Astrocyte (in vitro differentiated cells and primary cell): ENCODE results near the gene DMKN. TPM values are rescaled to one million over a fixed set of nuclear protein-coding genes. Genes with fewer than 3 reads are reported as not detected.

Experiments
- DNase-seq: peaks from one replicate; pipeline ENCODE4 v3.0.0-alpha.2; 2010; ENCODE audit warnings: low read depth
- FAIRE-seq: peaks from 2 replicates; lab custom pipeline; 2011; peaks lifted over from hg19 to GRCh38; lab: Jason Lieb, UNC
- H2AFZ ChIP-seq: 2 replicates; pipeline ENCODE4 v1.6.0; 2012; ENCODE audit warnings: low read depth, low read length, inconsistent platforms
- H3K27ac ChIP-seq: 2 replicates; pipeline ENCODE4 v1.5.1; 2011; ENCODE audit warnings: low read depth, low read length, inconsistent platforms
- H3K27me3 ChIP-seq: 2 replicates; pipeline ENCODE4 v1.6.0; 2011; ENCODE audit warnings: low read length, inconsistent platforms; ENCODE audit not compliant: insufficient read depth
- H3K36me3 ChIP-seq: 2 replicates; pipeline ENCODE4 v1.5.1; 2011; ENCODE audit warnings: low read length, inconsistent platforms; ENCODE audit not compliant: insufficient read depth
- H3K4me1 ChIP-seq: 2 replicates; pipeline ENCODE4 v1.5.1; 2011; ENCODE audit warnings: low read length, inconsistent platforms; ENCODE audit not compliant: insufficient read depth
- H3K4me2 ChIP-seq: 2 replicates; pipeline ENCODE4 v1.6.0; 2012; ENCODE audit warnings: low read length, inconsistent platforms
- H3K4me3 ChIP-seq: 2 replicates; pipeline ENCODE4 v1.5.1; 2011; ENCODE audit warnings: low read depth, mild to moderate bottlenecking, low read length, inconsistent platforms; ENCODE audit not compliant: insufficient read depth
- H3K79me2 ChIP-seq: 2 replicates; pipeline ENCODE4 v1.6.0; 2012; ENCODE audit warnings: mild to moderate bottlenecking, low read length, inconsistent platforms; ENCODE audit not compliant: insufficient read depth
- H3K9ac ChIP-seq: 2 replicates; pipeline ENCODE4 v1.6.0; 2012; ENCODE audit warnings: mild to moderate bottlenecking, low read length, inconsistent platforms
- H3K9me3 ChIP-seq: 2 replicates; pipeline ENCODE4 v1.5.1; 2012; ENCODE audit warnings: low read depth, mild to moderate bottlenecking, low read length, inconsistent platforms; ENCODE audit not compliant: insufficient read depth
- H4K20me1 ChIP-seq: 2 replicates; pipeline ENCODE4 v1.6.0; 2012; ENCODE audit warnings: low read length, inconsistent platforms; ENCODE audit not compliant: insufficient read depth
- H3K27ac Mint-ChIP-seq: one replicate; pipeline ENCODE4 v1.8.0; 2021; ENCODE audit warnings: mild to moderate bottlenecking, mixed read lengths; ENCODE audit not compliant: unreplicated experiment
- H3K27me3 Mint-ChIP-seq: one replicate; pipeline ENCODE4 v1.8.0; 2021; ENCODE audit warnings: low read depth, mixed read lengths; ENCODE audit not compliant: unreplicated experiment
- H3K36me3 Mint-ChIP-seq: one replicate; pipeline ENCODE4 v1.8.0; 2021; ENCODE audit warnings: low read depth, mixed read lengths; ENCODE audit not compliant: unreplicated experiment
- H3K4me1 Mint-ChIP-seq: one replicate; pipeline ENCODE4 v1.8.0; 2021; ENCODE audit warnings: low read depth, mixed read lengths; ENCODE audit not compliant: unreplicated experiment
- H3K4me3 Mint-ChIP-seq: one replicate; pipeline ENCODE4 v1.8.0; 2021; ENCODE audit warnings: mild to moderate bottlenecking, moderate library complexity, mixed read lengths; ENCODE audit not compliant: unreplicated experiment
- H3K9me3 Mint-ChIP-seq: one replicate; pipeline ENCODE4 v1.8.0; 2021; ENCODE audit warnings: mild to moderate bottlenecking, mixed read lengths; ENCODE audit not compliant: unreplicated experiment
- CTCF ChIP-seq: IDR thresholded peaks from 2 replicates; pipeline ENCODE4 v1.5.1; 2011; ENCODE audit warnings: low read depth, mild to moderate bottlenecking, inconsistent platforms, low read length, moderate library complexity; ENCODE audit not compliant: insufficient read depth
- EZH2 ChIP-seq: IDR thresholded peaks from 2 replicates; pipeline ENCODE4 v1.6.1; 2012; ENCODE audit warnings: mild to moderate bottlenecking, low read length, inconsistent platforms; ENCODE audit not compliant: insufficient read depth
- total RNA-seq: library from RNA; stranded (reverse); gene quantifications from 2 replicates; pipeline ENCODE4 v1.2.1, GENCODE V29; 2021

The DMKN gene
- total RNA-seq, 1 donor from 2014 or later, result 56.9 TPM

GRCh38 chr19:35558400-35559280 lies 45.2 kb upstream of the DMKN start:
- Mint-ChIP-seq H3K27ac (no peak overlapping the region), H3K9me3 (no peaks in the 10 kb centered on the region), H3K36me3 (no peaks in the 10 kb centered on the region), H3K27me3 (peaks cover 74% of the 10 kb centered on the region), H3K4me3 (no peak overlapping the region), H3K4me1 (no peaks in the 10 kb centered on the region)
- no peaks in the 10 kb centered on the region for H3K9me3 ChIP-seq
- peaks cover 12% of the 10 kb centered on the region for H3K27me3 ChIP-seq
- no peak overlapping the region for H3K9ac ChIP-seq
- H3K36me3 ChIP-seq, result no peaks in the 10 kb centered on the region
- no peak for TF ChIP-seq CTCF
- no peak for TF ChIP-seq EZH2
- DNase-seq (no peak), FAIRE-seq (no peak)
- H4K20me1 ChIP-seq, result no peaks in the 10 kb centered on the region
- peak overlapping the region; percentile 86 for H3K4me2 ChIP-seq
- no peak overlapping the region for H3K4me3 ChIP-seq
- H3K27ac ChIP-seq, result no peak overlapping the region
- H3K4me1 ChIP-seq, result peaks cover 2% of the 10 kb centered on the region
- peak overlapping the region; percentile 41 for H2AFZ ChIP-seq
- no peaks in the 10 kb centered on the region for H3K79me2 ChIP-seq

GRCh38 chr19:35557539-35558399 lies 44.3 kb upstream of the DMKN start:
- Mint-ChIP-seq H3K27me3 (peaks cover 76% of the 10 kb centered on the region), H3K27ac (no peak overlapping the region), H3K4me3 (peak overlapping the region; percentile 83), H3K4me1 (no peaks in the 10 kb centered on the region), H3K9me3 (no peaks in the 10 kb centered on the region), H3K36me3 (no peaks in the 10 kb centered on the region)
- DNase-seq (peak; percentile 25), FAIRE-seq (no peak)
- Histone ChIP-seq H3K4me1 (peaks cover 2% of the 10 kb centered on the region), H3K36me3 (no peaks in the 10 kb centered on the region), H3K27me3 (peaks cover 12% of the 10 kb centered on the region), H2AFZ (peak overlapping the region; percentile 77), H3K9ac (no peak overlapping the region), H3K4me3 (peak overlapping the region; percentile 37), H3K4me2 (peak overlapping the region; percentile 86), H3K9me3 (no peaks in the 10 kb centered on the region), H3K27ac (no peak overlapping the region), H4K20me1 (no peaks in the 10 kb centered on the region), H3K79me2 (no peaks in the 10 kb centered on the region)
- TF ChIP-seq EZH2 (no peak), CTCF (no peak)
